GM19328 (cell line): ENCODE data around the gene RGPD6.
A peak's percentile ranks its signal among the peaks of the same experiment; 100 is the strongest.
"Not testable (repeated sequence)": the region's sequence is repeated elsewhere in the genome, so short reads cannot be mapped to it uniquely, and the experiment has no call there.

ENCODE experiments used
- ATAC-seq: cut with Tn5 transposase; IDR thresholded peaks from one replicate; pipeline ENCODE4 v1.9.1; 2021; ENCODE audit warnings: mild to moderate bottlenecking, moderate library complexity; ENCODE audit not compliant: unreplicated experiment

RGPD6 gene

DNA sequence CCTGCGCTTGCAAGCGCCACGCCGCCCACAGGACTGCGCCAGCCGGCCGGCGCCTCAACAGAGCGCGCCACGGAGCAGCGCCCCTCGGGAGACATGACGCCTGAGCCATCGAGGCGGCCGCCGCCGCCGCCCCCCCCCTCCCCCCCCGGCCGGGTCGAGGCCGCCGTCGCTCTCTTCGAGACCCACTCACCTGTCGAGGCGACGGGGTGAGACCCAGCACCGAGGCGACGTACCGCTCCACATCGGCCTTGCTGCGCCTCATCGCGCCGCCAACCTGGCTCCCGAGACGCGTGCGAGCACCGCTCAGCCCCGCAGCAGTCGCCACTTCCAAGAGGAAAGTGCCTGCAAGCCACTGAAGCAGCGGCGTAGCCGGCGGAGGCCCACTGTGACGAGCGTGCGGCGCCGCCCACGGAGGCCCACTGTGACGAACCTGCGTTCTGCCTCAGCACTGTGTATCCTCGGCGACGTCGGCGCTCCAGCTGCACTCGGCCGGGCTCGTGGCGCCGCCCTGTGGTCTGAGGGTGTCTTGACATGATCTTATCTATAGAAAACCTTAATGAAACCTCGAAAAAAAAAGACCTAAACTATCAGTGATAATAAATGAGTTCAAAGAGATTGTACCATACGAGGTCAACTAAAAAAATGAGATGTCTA lies at the start of gene RGPD6:
Gene RGPD6 (minus strand): TSS at position 460 of the 654 bp plus-strand sequence. CDS start 198 bp downstream, at position 262.
- peak; percentile 98 for ATAC-seq

DNA sequence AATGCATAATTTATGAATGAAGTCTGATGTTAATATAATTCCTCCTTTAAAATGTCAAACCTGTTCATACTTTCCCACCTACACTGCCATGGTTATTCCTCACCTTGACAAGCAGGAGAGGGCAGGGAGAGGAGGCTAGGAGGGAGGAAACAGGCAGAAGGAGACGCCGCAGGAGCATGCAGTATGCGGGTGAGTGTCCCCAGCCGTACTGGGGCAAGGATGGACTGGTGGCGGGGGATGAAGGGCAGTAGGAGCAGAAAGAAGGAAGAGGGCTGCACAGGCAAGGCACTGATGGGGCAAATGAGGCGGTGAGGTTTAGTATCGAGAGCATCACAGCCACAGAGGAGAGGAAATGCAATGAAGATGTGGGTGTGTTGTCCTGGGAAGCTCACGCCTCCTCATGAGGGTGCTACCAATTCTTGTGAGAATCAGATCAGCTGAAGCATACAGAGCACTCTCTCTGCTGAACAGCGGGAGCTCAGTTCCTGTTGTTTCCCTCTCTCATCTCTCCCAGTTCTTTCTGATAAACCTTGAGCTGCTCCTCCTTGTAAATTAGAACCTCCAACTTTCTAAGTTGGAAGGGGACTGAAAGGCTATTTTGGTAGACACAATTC lies 42.4 kb upstream of the RGPD6 start:
- not testable (repeated sequence) for ATAC-seq

DNA sequence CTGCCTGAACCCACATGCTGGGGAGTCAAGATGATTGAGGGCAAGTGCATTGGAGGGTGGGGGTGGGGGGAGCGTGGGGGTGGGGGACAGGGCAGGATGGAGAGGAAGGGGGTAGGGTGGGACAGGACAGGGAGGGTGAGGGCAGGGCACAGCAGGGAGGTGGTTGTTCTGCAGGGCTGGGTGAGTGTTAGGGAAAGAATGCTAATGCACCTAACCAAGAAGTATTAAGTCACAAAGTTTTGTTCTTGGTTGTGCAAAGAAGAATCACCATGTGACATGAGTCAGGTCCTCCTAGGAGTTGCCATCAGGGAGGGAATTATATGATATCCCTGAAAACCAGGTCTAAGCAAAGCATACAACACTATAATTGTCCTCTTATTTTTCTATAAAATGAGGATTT lies 36.9 kb upstream of the RGPD6 start:
- ATAC-seq, result not testable (repeated sequence)

DNA sequence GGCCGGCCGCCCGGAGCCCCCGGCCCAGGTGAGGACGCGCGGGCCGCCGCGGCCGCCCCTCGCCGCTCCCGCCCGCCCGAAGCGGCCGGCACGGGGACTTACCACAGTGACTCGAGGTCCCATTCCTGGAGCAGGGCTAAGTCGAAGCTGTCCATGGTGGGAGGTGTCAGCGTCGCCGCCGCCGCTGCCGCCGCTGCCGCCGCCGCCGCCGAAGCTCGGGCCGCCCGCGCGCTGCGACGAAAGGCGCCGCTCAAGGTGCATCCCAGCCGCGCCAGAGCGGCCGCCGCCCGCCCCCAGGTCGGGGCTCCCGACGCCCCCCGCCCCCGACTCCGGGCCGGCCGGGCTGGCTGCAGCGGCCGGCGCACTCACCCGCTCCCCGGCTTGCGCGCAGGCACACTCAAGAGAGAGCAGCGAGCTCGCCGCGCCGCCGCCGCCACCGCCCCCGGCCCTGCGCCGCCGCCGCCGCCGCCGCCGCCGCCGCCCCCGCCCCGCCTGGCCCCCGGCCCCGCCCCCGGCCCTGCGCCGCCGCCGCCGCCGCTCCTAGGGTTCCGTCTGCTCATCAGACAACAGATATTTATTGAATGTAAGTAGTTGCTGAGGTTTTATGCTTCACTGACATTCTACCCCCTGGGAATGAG lies 33.7 kb upstream of the RGPD6 start:
- not testable (repeated sequence) for ATAC-seq

DNA sequence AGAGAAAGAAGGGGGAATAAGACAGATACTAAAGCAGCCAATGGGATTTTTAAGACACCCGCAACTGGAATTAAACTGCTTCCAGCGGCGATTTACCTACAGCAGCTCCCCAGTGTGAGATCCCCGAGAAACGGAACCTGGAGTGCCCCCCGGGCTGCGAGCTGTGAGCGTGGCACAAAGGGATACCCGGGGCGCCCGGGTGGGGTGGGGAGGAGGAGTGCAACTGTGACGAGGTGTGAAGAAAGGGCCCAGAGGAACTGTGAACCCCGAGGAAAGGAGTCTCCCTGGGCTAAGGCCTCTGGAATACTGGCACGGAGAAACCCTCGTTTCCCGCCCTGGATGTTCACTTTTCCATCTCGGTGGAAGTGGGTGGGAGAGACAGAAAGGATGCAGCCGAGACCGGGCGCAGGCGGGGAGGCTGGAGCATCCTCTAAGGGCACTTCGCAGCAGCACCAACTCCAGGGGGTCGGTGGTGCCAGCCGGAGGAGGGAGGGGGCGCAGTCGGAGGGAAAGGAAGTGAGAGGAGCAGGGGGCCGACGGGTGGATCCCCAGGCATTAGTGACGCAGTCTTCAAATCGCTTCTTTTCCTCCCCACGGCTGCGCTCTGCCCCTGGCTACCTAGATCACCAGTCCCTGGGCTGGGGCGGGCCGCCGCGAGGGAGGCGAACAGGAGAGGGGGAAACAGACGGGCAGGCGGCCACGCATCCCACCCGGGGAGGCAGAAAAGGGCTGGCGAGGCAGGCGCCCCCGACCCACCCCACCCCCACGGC lies 33.0 kb upstream of the RGPD6 start:
- ATAC-seq, result not testable (repeated sequence)

DNA sequence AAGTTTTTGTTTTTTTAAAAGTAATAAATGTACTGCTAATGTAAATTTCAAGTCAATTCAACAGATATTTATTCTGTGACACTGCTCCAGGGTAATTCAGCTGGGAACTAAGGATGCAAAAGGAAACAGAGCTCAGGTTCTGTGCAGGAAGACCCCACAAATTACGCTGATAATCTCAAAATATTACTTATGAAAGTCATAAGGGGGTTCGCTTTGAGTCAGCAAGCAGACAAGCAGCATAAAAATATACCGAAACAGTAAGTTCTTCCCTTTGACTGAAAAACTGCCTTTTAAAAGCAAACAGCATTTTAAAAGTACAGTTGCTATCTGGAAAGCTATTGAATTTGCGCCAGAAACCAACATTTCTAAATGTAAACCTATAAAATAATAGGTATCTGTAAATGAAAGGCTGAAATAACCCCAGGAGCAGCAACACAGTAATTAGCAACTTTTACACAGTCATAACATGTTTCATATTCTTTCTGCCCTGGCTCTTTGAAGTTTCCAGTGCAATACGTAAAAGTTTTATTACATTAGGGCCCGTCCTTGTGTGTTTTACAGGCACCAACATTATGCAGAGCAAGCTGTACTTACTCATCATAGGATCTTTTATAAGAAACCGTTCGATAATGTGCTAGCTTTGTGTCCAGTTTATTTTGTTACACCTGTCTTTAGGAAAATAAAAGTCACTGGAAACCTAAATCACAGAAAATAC lies 31.9 kb upstream of the RGPD6 start:
- ATAC-seq, result not testable (repeated sequence)

DNA sequence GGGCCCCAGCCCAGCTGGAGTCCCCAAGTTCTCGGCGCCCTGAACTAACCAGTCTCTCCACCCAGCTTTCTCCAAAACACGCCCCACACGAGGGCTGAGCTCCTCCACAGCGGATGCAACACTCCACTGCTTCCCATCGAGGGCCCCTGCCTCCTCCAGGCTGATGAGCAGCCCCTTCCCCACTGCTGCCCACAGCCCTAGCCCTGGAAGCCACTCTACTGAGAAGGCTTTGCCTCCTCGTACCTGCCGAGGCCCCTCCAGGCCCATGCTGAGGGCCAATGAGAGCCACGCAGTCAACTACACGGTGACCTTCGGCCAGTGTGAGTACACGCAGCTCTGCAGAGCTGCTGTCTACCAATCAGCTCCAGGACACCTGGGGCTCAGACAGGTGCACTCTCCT lies 28.0 kb upstream of the RGPD6 start:
- not testable (repeated sequence) for ATAC-seq

DNA sequence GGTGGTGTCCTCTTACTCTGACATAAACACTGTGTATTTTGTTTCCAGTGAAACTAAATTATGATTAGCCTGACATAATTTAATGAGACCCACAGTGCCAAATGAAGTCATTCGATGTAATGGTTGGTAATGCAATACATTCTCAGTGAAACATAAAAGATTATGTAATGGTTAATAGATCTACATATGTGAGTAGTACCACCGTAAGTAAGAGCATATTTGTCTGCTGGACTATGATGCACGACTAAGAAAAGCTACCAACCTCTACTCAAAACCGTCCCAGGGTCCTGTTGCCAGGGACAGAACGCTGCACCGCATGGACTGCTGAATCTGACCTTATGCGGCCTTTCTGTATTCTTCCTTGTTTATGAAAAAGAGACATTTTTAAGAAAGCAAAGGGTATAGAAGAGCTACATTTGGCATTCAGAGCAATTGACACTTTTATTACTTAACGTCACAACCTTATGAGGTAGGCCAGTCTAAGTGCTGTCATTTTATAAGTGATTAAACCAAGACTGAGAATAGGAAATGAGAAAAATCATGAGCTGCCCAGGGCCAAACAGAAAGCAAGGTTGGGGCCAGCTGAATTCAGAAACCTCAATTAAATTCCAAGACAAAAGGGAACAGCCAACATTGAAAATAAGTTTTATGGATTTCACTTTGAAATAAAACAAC lies 27.0 kb upstream of the RGPD6 start:
- ATAC-seq, result not testable (repeated sequence)

DNA sequence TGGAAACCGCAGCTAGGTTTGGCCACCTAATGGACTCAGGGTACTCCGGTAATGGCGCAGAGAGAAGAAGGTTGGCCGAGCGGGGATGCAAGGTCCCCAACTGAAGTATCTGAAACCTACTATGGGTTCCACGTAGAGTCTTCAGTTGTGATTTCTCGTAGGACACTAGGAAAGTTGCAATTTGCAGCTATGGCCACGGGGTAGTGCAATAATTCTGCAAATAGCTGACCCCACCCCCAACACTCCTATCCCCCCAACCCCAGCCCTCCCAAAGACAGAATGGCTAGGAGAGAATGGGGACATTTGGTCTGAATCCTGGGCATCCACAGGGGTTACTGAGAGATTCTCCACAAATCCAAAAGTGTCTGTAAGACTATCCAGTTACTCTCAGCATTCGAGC lies 25.1 kb upstream of the RGPD6 start:
- not testable (repeated sequence) for ATAC-seq

DNA sequence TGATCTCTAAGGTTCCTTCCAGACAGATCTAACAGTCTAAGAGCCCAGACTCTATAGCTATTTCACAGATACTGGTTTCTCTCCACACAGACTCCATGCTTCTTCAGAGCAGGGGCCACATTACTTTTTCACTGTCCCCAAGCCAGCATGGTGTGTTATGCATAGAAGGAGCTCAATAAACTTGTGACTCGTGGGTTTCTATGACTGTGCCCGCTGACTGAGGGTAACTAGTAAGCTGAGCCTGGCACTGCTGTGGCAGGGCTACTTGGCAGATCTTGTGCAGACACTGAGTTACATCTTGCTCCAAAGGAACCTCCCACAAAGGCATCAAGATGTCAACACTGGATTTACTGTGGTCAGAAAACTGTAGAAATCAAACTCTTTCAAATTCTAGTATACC lies 15.0 kb upstream of the RGPD6 start:
- ATAC-seq, result not testable (repeated sequence)

DNA sequence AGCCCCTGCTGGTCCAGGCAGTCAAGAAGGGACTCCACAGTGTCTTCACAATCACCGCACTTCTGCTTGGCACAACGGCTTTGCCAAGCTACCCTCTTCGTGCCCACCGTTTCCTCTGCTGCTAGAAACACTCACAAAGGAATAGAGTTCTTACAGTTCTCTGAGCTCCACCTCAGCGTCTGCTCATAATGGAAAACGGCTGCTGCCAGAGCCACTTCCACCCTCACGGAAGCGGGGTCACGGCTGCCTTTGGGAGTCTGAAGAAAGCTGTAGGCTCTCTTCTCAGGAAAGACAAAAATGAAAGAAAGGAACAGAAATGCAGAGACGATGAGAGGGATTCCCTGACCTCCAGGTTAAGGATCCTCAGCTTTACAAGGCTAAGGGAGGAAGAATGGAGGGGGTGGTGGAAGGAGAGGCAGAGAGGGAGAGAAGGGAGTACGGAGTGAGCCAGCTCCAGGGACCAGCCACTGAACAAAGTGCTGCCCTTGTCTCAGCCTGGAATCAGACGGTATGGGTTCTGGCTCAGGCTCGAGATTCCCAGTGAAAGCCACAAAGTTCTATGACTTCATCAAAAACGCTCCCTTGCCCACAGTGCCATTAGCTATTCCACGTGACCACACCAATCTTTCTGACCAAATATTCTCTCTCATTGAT lies 12.8 kb upstream of the RGPD6 start:
- ATAC-seq, result not testable (repeated sequence)

DNA sequence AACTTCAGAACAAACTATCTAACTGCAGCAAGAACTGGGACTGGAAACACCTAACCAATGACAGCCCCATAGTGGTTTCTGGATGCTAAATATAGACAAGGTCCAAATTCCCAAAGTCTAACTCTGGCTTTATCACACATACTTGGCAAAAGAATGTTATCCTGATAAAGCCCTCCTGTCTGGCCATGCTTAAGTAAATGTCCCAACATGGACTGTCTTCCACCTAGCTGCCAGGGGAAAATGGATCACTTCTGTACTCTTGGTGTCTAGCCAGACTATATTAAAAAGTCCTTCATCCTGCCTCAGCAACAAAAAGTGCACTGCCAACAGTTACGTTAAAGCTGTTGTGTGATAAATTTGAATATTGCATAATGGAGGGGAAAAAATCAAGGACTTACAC lies 11.5 kb upstream of the RGPD6 start:
- ATAC-seq, result not testable (repeated sequence)

DNA sequence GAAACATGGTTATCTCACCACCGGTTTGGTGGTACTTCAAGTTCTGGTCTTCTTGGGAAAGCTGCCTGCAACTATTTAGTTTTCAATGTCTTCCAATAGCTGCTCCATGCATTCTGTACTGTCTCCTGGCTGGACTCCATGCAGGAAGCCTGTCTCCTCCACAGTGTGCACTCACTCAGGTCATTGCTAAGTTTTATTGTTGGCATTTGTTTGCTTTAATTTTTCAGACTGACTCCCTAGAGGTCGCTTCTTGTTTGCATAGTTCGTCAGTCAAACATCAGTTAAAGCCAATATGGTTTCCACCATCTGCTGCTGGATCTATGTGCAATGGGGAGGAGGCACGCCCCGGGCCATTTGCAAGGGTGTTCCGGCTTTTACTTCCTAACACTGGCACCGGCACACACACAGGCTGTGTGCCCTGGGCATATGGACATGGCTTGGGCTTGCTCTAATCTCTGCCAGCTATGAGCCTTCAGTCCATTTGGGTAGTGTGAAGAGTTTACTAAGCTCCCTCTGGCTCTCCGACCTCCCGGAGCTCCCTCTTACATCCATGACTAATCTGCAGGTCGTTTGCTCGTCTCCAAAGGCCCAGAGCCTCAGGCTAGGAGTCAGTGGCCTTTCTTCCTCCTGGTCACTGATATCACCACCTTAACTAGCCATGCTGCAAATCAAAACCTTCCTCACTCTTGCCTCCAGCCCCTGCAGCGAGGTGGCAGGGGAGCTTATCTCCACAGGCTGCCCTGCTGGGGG lies 2.4 kb upstream of the RGPD6 start:
- ATAC-seq, result not testable (repeated sequence)

DNA sequence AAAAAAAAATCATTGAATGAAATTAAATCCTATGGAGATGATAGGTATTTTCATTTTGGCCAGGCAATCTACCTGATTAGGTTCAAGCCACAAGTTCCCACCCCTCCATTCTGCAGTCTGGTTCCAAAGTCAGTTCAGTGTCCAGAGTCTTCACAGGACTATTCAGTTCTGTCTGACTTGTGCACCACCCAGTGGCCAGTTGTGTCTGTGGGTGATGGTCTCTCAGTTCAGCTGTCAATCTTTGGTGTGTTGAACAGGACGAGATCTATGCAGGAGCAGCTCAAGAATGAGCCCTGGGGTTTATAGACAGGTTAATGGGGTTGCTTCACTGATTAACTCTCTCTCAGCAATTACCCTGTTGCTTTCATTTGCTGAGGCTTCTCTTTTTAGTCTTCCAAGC lies 1.4 kb upstream of the RGPD6 start:
- not testable (repeated sequence) for ATAC-seq

DNA sequence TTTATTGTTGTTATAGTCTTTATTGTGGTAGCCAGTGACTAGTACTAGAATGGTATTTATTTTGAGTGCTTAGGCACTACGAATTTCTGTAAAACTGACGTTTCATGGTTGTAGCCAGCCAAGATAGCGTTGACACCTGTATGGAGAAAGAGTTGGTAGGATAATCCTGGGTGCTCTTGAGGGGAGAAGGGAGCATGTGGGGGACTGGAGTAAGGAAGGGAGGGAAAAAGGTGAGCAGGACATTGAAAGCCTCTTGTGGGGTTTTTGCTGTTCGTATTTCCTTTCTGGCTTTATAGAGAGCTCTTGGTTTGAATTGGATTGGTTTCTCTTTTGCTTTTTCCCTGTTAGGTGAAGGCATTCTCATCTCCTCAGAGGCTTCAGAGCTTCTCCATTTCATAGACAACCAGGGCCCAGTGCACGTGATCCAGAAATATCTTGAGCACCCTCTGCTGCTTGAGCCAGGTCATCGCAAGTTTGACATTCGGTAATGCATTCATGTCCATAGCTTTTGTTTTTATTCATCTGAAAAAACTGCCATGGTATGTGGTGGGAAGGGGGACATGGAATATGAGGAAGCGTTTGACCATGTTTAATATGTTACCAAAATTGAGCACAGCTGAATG lies 77.2 kb downstream of the RGPD6 start:
- not testable (repeated sequence) for ATAC-seq

DNA sequence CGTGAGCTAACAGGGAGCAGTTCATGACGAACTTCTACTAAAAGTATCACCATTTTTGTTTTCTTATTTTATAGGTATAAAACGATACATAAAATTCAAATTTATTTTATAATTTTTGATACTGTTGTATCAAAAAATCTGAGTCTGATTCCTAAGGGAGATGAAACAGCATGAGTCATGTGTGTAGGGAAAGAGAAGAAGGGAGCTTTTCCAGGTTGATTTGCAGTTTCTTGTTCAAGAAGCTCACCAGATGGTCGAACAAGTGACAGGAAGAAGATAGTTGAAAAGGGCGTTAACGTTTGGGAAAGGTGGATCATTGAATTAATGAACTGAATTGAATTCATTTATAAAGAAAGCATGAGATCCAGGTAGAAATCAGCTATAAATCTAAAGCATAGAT lies 81.0 kb downstream of the RGPD6 start:
- not testable (repeated sequence) for ATAC-seq

DNA sequence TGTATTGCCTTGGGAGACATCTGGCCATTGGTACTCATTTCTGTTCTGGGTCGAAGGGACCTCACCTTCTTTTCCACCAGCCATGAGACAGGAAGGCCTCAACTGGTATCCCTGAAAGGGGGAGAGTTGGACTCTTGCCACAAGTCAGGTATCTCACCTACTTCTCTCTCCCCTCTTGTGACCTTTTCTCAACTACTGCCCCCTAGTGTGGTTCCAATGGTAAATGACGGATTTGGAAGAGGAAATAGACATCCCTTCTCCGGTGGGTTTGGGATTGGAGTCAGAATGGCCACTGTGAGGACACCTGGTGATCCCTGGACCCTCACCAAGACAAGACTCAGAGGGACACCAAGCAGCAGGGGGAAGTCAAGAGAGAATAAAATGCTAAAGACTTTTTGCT lies 82.5 kb downstream of the RGPD6 start:
- ATAC-seq, result not testable (repeated sequence)

DNA sequence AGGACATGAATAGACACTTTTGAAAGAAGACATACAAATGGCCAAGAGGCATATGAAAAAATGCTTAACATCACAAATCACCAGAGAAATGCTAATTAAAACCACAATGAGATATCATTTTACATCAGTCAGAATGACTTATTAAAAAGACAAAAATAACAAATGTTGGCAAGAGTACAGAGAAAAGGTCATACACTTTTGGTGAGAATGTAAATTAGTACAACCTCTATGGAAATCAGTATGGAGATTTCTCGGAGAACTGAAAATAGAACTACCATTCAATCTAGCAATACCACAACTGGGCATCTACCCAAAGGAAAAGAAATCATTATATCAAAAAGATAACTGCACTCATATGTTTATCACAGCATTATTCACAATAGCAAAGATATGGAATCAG lies 88.0 kb downstream of the RGPD6 start:
- ATAC-seq, result not testable (repeated sequence)
